HL-60 (cell line): ENCODE measurements around the gene SIGMAR1.

Source experiments
- POLR2AphosphoS5 ChIP-seq: IDR thresholded peaks from 2 replicates; pipeline ENCODE4 v1.6.1; 2012; ENCODE audit warnings: low read depth
- TF ChIP-seq, protein P1 (sequence below): IDR thresholded peaks from one replicate; pipeline ENCODE4 v1.5.1; 2011; ENCODE audit warnings: low read length, control low read depth, inconsistent platforms; ENCODE audit not compliant: insufficient read depth

DNA sequence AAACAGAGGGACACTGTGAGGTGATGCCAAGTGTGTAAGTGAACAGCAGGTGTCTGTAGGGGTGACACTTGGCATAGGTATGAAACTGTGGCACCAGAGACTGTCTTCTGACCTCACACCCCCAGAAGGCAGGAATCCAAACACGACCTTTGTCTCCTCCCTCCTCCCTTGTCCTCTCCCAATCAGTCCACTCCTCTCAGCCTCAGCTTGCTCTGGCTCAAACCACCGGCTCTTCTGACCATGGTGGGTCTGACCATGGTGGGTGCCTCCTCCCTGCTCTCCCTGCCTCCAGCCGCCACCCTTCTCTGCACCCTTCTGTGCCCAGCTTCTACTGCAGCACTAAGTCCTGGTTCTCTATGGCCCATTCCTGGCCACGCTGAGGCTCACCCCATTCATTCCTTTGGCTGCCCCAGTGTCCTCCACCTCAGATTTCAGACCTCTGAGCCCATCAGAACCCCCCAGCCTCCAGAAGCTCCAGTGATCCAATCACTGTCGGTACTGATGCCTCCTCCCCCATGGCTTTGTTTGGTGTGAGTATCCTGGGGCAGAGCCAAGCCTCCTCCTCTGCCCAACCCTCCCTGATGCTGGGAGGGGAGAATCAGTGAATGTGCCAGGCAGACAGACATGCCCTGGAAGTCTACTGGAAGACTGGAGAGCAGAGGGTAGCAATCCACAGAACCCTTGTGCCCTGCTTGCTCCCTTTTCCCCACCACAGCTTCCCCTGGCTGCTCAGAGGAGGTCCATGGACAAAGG is 7.0 kb downstream of the SIGMAR1 start:
- TF ChIP-seq, protein P1, sequence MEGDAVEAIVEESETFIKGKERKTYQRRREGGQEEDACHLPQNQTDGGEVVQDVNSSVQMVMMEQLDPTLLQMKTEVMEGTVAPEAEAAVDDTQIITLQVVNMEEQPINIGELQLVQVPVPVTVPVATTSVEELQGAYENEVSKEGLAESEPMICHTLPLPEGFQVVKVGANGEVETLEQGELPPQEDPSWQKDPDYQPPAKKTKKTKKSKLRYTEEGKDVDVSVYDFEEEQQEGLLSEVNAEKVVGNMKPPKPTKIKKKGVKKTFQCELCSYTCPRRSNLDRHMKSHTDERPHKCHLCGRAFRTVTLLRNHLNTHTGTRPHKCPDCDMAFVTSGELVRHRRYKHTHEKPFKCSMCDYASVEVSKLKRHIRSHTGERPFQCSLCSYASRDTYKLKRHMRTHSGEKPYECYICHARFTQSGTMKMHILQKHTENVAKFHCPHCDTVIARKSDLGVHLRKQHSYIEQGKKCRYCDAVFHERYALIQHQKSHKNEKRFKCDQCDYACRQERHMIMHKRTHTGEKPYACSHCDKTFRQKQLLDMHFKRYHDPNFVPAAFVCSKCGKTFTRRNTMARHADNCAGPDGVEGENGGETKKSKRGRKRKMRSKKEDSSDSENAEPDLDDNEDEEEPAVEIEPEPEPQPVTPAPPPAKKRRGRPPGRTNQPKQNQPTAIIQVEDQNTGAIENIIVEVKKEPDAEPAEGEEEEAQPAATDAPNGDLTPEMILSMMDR = no peak
- TF ChIP-seq POLR2AphosphoS5 = no peak
